Parathyroid adenoma (tissue), 2 donors: ENCODE results near the gene ZNF319.

Source experiments
- H2AFZ ChIP-seq: fragments of 300-600 bp; sonication (generic); one replicate; pipeline ENCODE4 v1.7.0; 2017; ENCODE audit warnings: antibody characterized with exemption, mild to moderate bottlenecking
- H3K27ac ChIP-seq: fragments of 300-600 bp; sonication (generic); one replicate; pipeline ENCODE4 v1.7.0; 2017
- H3K27me3 ChIP-seq: fragments of 300-600 bp; sonication (generic); one replicate; pipeline ENCODE4 v1.7.0; 2017; ENCODE audit warnings: low read length; ENCODE audit not compliant: control insufficient read depth, insufficient read depth
- H3K36me3 ChIP-seq: fragments of 300-600 bp; sonication (generic); one replicate; pipeline ENCODE4 v1.7.0; 2017; ENCODE audit warnings: low read length; ENCODE audit not compliant: control insufficient read depth, insufficient read depth
- H3K4me1 ChIP-seq: fragments of 300-600 bp; sonication (generic); one replicate; pipeline ENCODE4 v1.7.0; 2017; ENCODE audit warnings: control low read depth
- H3K4me2 ChIP-seq: fragments of 300-600 bp; sonication (generic); one replicate; pipeline ENCODE4 v1.7.0; 2017; ENCODE audit warnings: low read length
- H3K4me3 ChIP-seq: fragments of 300-600 bp; sonication (generic); one replicate; pipeline ENCODE4 v1.7.0; 2017; ENCODE audit warnings: low read depth, low read length
- H3K79me2 ChIP-seq: fragments of 300-600 bp; sonication (generic); one replicate; pipeline ENCODE4 v1.7.0; 2017; ENCODE audit warnings: control low read depth
- H3K9ac ChIP-seq: fragments of 300-600 bp; sonication (generic); one replicate; pipeline ENCODE4 v1.7.0; 2017; ENCODE audit warnings: mild to moderate bottlenecking
- H3K9me3 ChIP-seq: fragments of 300-600 bp; sonication (generic); one replicate; pipeline ENCODE4 v1.7.0; 2017; ENCODE audit warnings: low read length; ENCODE audit not compliant: control insufficient read depth
- TF ChIP-seq, protein P1 (sequence below): fragments of 300-600 bp; sonication (generic); IDR thresholded peaks from one replicate; pipeline ENCODE4 v1.7.0; 2017; ENCODE audit warnings: antibody characterized with exemption, mild to moderate bottlenecking
- donor health status: primary hyperparathyroidism.

The ZNF319 gene

DNA sequence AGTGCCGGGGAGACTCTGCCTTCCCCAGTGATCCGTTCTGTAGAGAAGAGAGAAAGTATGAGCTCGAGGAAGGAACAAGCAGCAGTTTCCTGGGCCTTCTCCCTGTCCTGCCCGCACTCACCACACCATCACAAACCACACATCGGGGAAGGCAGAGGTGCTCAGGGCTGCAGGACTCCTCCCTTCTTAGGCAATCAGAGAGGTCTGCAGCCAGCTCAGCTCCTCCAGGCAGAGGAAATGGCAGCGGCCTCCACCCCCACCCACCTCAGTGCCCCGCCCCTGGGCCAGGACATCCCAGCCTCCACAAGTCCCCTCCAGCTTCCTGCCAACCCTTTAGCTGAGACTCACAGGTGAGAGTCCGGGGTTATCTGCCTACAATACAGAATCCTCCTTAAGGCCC, 2.0 kb downstream of the ZNF319 start:
- H2AFZ ChIP-seq = no peak overlapping the region
- peaks cover 8% of the 10 kb centered on the region for H3K4me1 ChIP-seq
- no peak overlapping the region for H3K4me3 ChIP-seq
- H3K4me2 ChIP-seq = no peak overlapping the region
- no peaks in the 10 kb centered on the region for H3K9me3 ChIP-seq
- H3K27ac ChIP-seq = no peak overlapping the region
- H3K27me3 ChIP-seq = no peaks in the 10 kb centered on the region
- no peak overlapping the region for H3K9ac ChIP-seq
- no peaks in the 10 kb centered on the region for H3K36me3 ChIP-seq
- H3K79me2 ChIP-seq = peaks cover 2% of the 10 kb centered on the region
- TF ChIP-seq, protein P1, sequence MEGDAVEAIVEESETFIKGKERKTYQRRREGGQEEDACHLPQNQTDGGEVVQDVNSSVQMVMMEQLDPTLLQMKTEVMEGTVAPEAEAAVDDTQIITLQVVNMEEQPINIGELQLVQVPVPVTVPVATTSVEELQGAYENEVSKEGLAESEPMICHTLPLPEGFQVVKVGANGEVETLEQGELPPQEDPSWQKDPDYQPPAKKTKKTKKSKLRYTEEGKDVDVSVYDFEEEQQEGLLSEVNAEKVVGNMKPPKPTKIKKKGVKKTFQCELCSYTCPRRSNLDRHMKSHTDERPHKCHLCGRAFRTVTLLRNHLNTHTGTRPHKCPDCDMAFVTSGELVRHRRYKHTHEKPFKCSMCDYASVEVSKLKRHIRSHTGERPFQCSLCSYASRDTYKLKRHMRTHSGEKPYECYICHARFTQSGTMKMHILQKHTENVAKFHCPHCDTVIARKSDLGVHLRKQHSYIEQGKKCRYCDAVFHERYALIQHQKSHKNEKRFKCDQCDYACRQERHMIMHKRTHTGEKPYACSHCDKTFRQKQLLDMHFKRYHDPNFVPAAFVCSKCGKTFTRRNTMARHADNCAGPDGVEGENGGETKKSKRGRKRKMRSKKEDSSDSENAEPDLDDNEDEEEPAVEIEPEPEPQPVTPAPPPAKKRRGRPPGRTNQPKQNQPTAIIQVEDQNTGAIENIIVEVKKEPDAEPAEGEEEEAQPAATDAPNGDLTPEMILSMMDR = no peak

DNA sequence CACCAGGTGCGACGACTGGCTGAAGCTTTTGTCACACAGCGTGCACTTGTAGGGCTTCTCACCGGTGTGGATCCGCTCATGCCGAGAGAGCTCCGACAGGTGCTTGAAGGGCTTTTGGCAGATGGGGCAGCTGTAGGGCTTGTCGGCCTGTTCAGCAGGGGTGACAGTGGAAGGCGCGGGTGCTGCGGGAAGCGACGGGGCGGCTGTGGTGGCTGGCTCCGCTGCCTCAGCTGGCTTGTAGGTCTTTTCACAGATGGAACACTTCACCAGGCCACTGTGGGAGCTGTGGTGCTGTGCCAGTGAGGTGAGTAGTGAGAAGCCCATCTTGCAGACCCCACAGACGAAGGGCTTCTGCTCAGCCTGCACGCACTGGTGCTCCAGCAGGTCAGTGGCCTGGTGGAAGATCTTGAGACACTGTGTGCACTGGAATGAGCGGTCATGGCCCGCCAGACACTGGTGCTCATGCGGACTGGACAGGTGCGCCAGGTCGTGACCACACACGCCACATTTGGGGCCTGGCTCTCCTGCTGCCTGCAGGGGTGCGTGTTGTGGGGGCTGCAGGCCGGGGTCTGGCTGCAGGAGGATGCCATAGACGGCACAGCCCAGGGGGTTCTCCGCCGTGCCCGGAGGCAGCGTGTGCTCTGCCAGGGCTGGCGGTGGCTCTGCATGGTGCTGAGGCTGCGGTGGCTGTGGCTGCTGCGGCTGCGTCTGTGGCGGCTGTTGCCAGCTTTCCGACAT, 2.8 kb downstream of the ZNF319 start:
- Histone ChIP-seq H3K36me3 (no peaks in the 10 kb centered on the region), H3K79me2 (peaks cover 2% of the 10 kb centered on the region), H3K9ac (no peak overlapping the region), H2AFZ (no peak overlapping the region), H3K4me1 (peaks cover 8% of the 10 kb centered on the region), H3K9me3 (no peaks in the 10 kb centered on the region), H3K27me3 (no peaks in the 10 kb centered on the region), H3K27ac (no peak overlapping the region), H3K4me3 (no peak overlapping the region), H3K4me2 (no peak overlapping the region)
- TF ChIP-seq, protein P1 = no peak

DNA sequence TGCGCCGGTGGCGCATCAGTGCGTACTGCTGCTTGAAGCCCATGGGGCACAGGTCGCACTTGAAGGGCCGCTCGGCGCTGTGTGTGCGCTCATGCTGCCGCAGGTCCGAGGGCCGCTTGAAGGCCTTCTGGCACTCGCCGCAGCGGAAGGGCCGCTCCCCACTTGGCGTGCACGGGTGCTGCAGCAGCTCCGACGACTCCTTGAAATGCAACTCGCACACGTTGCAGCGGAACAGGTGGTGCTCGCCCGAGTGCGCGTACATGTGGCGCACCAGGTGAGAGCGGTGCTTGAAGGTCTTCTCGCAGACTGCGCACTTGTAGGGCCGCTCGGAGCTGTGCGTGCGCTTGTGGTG, 3.3 kb downstream of the ZNF319 start:
- Histone ChIP-seq H3K27ac (no peak overlapping the region), H3K27me3 (no peaks in the 10 kb centered on the region), H3K9ac (no peak overlapping the region), H3K4me1 (peaks cover 8% of the 10 kb centered on the region), H3K36me3 (no peaks in the 10 kb centered on the region), H3K4me2 (no peak overlapping the region), H3K4me3 (no peak overlapping the region), H2AFZ (no peak overlapping the region), H3K79me2 (peaks cover 2% of the 10 kb centered on the region), H3K9me3 (no peaks in the 10 kb centered on the region)
- TF ChIP-seq, protein P1 = no peak

DNA sequence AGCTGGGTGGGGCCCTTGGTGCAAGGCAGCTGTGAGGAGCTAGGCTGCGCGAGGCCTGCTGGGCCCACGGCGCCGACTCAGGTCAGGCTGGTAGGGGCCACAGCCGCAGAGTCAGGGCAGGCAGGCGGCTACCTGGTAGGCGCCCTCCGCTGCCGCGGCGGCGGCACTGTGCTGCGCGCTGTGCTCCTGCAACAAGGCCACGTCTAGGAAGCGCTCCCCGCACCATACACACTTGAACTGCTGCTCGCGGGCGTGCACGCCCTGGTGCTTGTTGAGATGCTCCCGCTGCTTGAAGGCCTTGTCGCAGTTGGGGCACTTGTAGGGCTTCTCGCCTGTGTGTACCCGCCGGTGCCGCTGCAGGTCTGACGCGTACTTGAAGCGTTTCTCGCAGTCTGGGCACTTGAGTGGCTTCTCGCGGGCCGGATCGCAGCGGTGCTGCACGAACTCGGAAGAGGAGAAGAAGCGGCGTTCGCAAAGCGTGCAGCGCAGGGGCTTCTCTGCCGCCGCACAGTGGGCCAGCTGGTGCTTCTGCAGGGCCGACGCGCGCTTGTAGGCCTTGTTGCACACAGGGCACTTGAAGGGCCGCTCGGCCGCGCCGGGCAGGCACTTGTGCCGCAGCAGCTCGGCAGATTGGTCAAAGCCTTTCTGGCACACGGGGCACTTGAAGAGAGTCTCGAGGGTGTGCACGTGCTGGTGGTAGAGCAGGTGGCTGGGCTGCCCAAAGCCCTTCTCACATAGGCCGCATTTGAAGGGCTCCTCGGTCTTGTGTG, 3.9 kb downstream of the ZNF319 start:
- peaks cover 8% of the 10 kb centered on the region for H3K4me1 ChIP-seq
- no peaks in the 10 kb centered on the region for H3K36me3 ChIP-seq
- H2AFZ ChIP-seq = no peak overlapping the region
- H3K9ac ChIP-seq = no peak overlapping the region
- TF ChIP-seq, protein P1 = no peak
- H3K4me2 ChIP-seq = no peak overlapping the region
- H3K27me3 ChIP-seq = no peaks in the 10 kb centered on the region
- no peak overlapping the region for H3K27ac ChIP-seq
- no peak overlapping the region for H3K4me3 ChIP-seq
- peaks cover 2% of the 10 kb centered on the region for H3K79me2 ChIP-seq
- H3K9me3 ChIP-seq = no peaks in the 10 kb centered on the region
